ENCODE data around the gene PHC3. TPM values are rescaled to one million over a fixed set of nuclear protein-coding genes. Genes with fewer than 3 reads are reported as not detected.
A peak's percentile ranks its signal among the peaks of the same experiment; 100 is the strongest.
"Not testable (repeated sequence)": the region's sequence is repeated elsewhere in the genome, so short reads cannot be mapped to it uniquely, and the experiment has no call there.

PHC3 gene
- total RNA-seq, 4 donors from 2014 or later, result 44.9 to 87.0 (median 69.7) TPM

- no peaks in the 10 kb centered on the region for H3K4me1 ChIP-seq
- H3K27me3 ChIP-seq, result no peaks in the 10 kb centered on the region
- H3K9me3 ChIP-seq, result no peaks in the 10 kb centered on the region
- intact Hi-C loops (cut with DNase I; ENCODE audit: low total_unique reads) (no loop called here), in situ Hi-C loops (cut with MboI; ENCODE audit: low pct_ligation_motif_present in 1 of 4, low pct_unique_long_range_greater_than_20kb in 1 of 4, low sequenced_read_pairs in 3 of 4) (no loop called here)
- TF ChIP-seq, protein P1, sequence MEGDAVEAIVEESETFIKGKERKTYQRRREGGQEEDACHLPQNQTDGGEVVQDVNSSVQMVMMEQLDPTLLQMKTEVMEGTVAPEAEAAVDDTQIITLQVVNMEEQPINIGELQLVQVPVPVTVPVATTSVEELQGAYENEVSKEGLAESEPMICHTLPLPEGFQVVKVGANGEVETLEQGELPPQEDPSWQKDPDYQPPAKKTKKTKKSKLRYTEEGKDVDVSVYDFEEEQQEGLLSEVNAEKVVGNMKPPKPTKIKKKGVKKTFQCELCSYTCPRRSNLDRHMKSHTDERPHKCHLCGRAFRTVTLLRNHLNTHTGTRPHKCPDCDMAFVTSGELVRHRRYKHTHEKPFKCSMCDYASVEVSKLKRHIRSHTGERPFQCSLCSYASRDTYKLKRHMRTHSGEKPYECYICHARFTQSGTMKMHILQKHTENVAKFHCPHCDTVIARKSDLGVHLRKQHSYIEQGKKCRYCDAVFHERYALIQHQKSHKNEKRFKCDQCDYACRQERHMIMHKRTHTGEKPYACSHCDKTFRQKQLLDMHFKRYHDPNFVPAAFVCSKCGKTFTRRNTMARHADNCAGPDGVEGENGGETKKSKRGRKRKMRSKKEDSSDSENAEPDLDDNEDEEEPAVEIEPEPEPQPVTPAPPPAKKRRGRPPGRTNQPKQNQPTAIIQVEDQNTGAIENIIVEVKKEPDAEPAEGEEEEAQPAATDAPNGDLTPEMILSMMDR (IDR thresholded peaks at IDR 0.05), result peak in 3 of 5 experiments; percentile 21 to 25 (median 24)
- TF ChIP-seq POLR2AphosphoS5 (IDR thresholded peaks at IDR 0.05) (no peak), EP300 (IDR thresholded peaks at IDR 0.05; ENCODE audit: low read depth) (no peak)
- DNase-seq, result no peak
- no peak overlapping the region for H3K27ac ChIP-seq
- H3K36me3 ChIP-seq, result peaks cover 0 to 64% (median 23%) of the 10 kb centered on the region in 4 donors
- no peak overlapping the region for H3K4me3 ChIP-seq
These were observed 64.4 kb downstream of the PHC3 start for GRCh38 chr3:170117134-170117533.

- H3K4me3 ChIP-seq; H3K4me1 ChIP-seq; H3K27ac ChIP-seq; intact Hi-C loops (cut with DNase I; ENCODE audit: low total_unique reads); H3K9me3 ChIP-seq; DNase-seq; in situ Hi-C loops (cut with MboI; ENCODE audit: low pct_ligation_motif_present in 1 of 4, low pct_unique_long_range_greater_than_20kb in 1 of 4, low sequenced_read_pairs in 3 of 4); H3K27me3 ChIP-seq: not testable (repeated sequence)
- H3K36me3 ChIP-seq, result peaks cover 0 to 50% (median 18%) of the 10 kb centered on the region in 4 donors
- 86 to 97% methylated on average over 3 to 8 of the region's 8 CpGs for WGBS, 2 donors (ENCODE audit: low coverage in 1 of 2)
These were observed 67.4 kb downstream of the PHC3 start for GRCh38 chr3:170114165-170114564.

DNA sequence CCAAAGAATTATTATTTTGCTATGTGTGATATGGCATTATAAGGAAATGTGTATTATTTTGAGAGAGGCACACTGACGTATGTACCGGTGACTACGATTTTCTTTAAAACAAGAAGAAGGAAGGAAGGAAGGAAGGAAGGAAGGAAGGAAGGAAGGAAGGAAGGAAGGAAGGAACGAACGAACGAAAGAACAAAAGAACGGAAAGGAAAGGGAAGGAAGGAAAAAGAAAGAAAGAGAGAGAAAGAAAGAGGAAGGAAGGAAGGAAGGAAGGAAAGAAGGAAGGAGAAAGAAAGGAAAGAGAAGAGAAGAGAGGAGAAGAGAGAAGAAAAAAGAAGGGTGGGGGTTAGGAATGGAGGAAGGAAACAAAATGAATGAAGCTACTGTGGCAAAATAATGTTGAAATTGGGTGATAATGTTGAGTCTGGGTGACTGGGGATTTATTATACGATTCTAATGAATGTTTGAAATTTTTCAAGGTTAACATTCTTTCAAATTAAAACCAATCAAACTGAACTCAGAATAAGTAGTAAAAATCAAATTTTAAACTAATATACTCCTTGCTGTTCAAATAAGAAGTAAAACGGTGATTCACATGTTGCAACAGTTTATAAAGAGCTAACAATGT lies 70.3 kb downstream of the PHC3 start:
- H3K4me3 ChIP-seq, result no peak overlapping the region
- WGBS, 2 donors (ENCODE audit: low coverage in 1 of 2), result 75 to 83% methylated on average over 8 to 9 of the region's 9 CpGs
- intact Hi-C loops (cut with DNase I; ENCODE audit: low total_unique reads), result no loop called here
- no peak overlapping the region for H3K27ac ChIP-seq
- no peaks in the 10 kb centered on the region for H3K9me3 ChIP-seq
- DNase-seq, result no peak
- TF ChIP-seq, protein P1 (IDR thresholded peaks at IDR 0.05), result no peak
- TF ChIP-seq POLR2AphosphoS5 (IDR thresholded peaks at IDR 0.05) (no peak), EP300 (IDR thresholded peaks at IDR 0.05; ENCODE audit: low read depth) (no peak), POLR2A (IDR thresholded peaks at IDR 0.05) (no peak)
- peaks cover 0 to 50% (median 22%) of the 10 kb centered on the region in 4 donors for H3K36me3 ChIP-seq
- in situ Hi-C loops (cut with MboI; ENCODE audit: low pct_ligation_motif_present in 1 of 4, low pct_unique_long_range_greater_than_20kb in 1 of 4, low sequenced_read_pairs in 3 of 4), result no loop called here
- H3K27me3 ChIP-seq, result no peaks in the 10 kb centered on the region
- H3K4me1 ChIP-seq, result no peaks in the 10 kb centered on the region

DNA sequence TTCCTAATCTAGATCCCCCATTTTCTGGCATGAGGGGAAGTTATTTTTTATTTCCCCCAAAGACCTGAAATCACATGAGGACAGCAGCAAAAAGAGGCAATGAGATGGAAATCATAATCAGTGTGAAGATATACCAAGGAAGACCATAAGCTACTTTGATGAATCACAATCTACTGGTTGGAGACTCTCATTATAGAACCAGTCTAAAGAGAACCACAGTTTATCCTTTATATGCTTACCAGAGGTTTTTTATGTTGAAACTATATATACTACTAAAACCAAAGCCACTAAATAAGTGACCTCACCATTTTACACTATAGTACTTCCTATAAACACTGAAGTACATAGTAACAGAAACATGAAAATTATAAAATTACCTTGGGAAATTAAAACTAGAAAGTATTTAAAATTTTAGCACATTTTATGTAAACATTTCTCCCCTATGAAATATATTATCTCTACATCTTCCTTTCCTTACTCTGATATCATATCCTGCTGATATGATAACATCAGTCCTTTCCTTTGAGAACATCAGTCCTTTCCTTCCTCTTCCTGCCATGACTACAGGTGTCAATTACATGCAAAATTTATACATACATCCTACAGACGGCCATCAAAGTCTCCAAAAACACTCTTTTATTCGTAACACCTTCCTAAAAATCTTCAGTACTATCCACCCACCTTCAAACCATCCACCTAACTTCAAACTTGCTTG lies 71.8 kb downstream of the PHC3 start:
- intact Hi-C loops (cut with DNase I; ENCODE audit: low total_unique reads) (no loop called here), in situ Hi-C loops (cut with MboI; ENCODE audit: low pct_ligation_motif_present in 1 of 4, low pct_unique_long_range_greater_than_20kb in 1 of 4, low sequenced_read_pairs in 3 of 4) (no loop called here)
- Histone ChIP-seq H3K4me3 (no peak overlapping the region), H3K36me3 (peaks cover 0 to 50% (median 24%) of the 10 kb centered on the region in 4 donors), H3K27me3 (no peaks in the 10 kb centered on the region), H3K27ac (no peak overlapping the region), H3K9me3 (no peaks in the 10 kb centered on the region), H3K4me1 (no peaks in the 10 kb centered on the region)
- WGBS, 2 donors (ENCODE audit: low coverage in 1 of 2), result 90 to 93% methylated on average over 2 of the region's 2 CpGs
- TF ChIP-seq POLR2A (IDR thresholded peaks at IDR 0.05), result no peak
- TF ChIP-seq, protein P1 (IDR thresholded peaks at IDR 0.05), result no peak
- no peak for TF ChIP-seq EP300 (IDR thresholded peaks at IDR 0.05; ENCODE audit: low read depth)
- no peak for TF ChIP-seq POLR2AphosphoS5 (IDR thresholded peaks at IDR 0.05)
- DNase-seq, result no peak
